Stimulated activated CD8-positive, alpha-beta memory T cell treated with anti-CD3 and anti-CD28 coated beads, Interleukin-7, amount 100 ng/mL, for 24 hours (primary cell): ENCODE results near the gene PFN3.

ENCODE experiments used
- DNase-seq: peaks from one replicate; pipeline ENCODE4 v3.0.0-alpha.2; 2020; ENCODE audit warnings: low read depth

The PFN3 gene

GRCh38 chr5:177437623-177438022, 37.2 kb upstream of the PFN3 start:
- DNase-seq, result no peak

- DNase-seq, result no peak
Observed at GRCh38 chr5:177435847-177436536, 35.5 kb upstream of the PFN3 start.

GRCh38 chr5:177434942-177435738, 34.7 kb upstream of the PFN3 start:
- no peak for DNase-seq

- DNase-seq, result no peak
Observed at GRCh38 chr5:177434437-177434836, 34.0 kb upstream of the PFN3 start.

GRCh38 chr5:177433658-177434217, 33.3 kb upstream of the PFN3 start:
- DNase-seq, result no peak

- DNase-seq, result no peak
Observed at GRCh38 chr5:177432839-177433657, 32.6 kb upstream of the PFN3 start.

- no peak for DNase-seq
Observed at GRCh38 chr5:177432143-177432838, 31.8 kb upstream of the PFN3 start.

GRCh38 chr5:177431317-177432142, 31.1 kb upstream of the PFN3 start:
- peak; percentile 60 for DNase-seq

GRCh38 chr5:177430972-177431316, 30.5 kb upstream of the PFN3 start:
- no peak for DNase-seq

GRCh38 chr5:177430140-177430951, 29.9 kb upstream of the PFN3 start:
- DNase-seq, result no peak

- peak; percentile 66 for DNase-seq
Observed at GRCh38 chr5:177429248-177430040, 29.0 kb upstream of the PFN3 start.

- no peak for DNase-seq
Observed at GRCh38 chr5:177428574-177429217, 28.2 kb upstream of the PFN3 start.

GRCh38 chr5:177427919-177428573, 27.6 kb upstream of the PFN3 start:
- DNase-seq, result no peak

- no peak for DNase-seq
Observed at GRCh38 chr5:177427211-177427822, 26.9 kb upstream of the PFN3 start.

GRCh38 chr5:177426566-177427210, 26.2 kb upstream of the PFN3 start, which contains the start of gene GRK6:
GRK6 (plus strand) TSS chr5:177426676; CDS start chr5:177426846, 170 bp downstream.
- DNase-seq, result no peak

GRCh38 chr5:177425801-177426565, 25.5 kb upstream of the PFN3 start:
- peak; percentile 99 for DNase-seq
